GM18873 (cell line): Measurements from ENCODE around the gene RPS25.
"Not testable (repeated sequence)": the region's sequence is repeated elsewhere in the genome, so short reads cannot be mapped to it uniquely, and the experiment has no call there.

Experiments
- ATAC-seq: cut with Tn5 transposase; IDR thresholded peaks from one replicate; pipeline ENCODE4 v1.9.1; 2021; ENCODE audit warnings: mild to moderate bottlenecking, moderate library complexity, moderate number of reproducible peaks; ENCODE audit not compliant: unreplicated experiment, low FRiP score

Gene RPS25

DNA sequence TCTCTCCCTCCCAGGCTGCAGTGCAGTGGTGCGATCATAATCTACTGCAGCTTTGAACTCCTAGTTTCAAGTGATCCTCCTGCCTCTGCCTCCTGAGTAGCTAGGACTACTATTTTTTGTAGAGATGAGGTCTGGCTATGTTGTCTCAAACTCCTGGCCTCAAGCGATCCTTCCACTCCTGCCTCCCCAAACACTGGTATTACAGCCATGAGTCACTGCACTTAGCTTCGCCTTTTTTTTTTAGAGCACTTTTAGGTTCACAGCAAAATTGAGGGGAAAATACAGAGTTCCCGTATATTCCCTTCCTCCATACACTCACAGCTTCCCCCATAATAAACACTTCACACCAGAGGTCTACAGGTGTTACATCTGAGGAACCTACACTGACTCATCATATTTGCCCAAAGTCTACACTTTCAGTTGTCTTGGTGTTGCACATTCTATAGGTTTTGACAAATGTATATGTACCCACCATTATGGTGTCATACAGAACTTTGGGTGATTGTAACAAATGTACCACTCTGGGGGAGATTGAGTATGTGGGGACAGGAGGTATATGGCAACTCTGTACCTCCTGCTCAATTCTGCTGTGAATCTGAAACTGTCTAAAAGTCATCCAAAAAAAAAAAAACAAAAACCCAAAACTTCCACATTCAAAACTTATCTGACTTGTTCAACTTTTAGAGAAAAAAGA is 23.8 kb upstream of the RPS25 start:
- no peak for ATAC-seq

- ATAC-seq, result not testable (repeated sequence)
These were observed 21.3 kb upstream of the RPS25 start for GRCh38 chr11:119039471-119039870.

DNA sequence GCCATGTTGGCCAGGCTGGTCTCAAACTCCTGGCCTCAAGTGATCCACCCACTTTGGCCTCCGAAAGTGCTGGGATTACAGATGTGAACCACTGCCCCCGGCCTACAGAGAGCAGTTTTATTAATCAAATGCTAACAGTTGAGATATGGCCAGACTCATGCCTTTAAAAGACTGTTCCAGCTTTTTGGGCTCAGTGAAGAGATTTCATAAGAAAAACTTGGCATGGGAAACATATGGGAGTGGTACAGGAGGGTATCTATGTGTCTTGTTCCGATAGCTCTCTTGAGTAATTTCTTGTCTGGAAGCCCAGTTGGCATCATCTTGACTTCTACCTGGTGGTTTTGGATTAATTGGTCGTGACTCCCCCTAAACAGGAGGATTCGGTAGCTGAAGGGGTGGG is 20.7 kb upstream of the RPS25 start:
- ATAC-seq, result no peak

GRCh38 chr11:119034813-119035212 is 16.7 kb upstream of the RPS25 start:
- ATAC-seq, result no peak

DNA sequence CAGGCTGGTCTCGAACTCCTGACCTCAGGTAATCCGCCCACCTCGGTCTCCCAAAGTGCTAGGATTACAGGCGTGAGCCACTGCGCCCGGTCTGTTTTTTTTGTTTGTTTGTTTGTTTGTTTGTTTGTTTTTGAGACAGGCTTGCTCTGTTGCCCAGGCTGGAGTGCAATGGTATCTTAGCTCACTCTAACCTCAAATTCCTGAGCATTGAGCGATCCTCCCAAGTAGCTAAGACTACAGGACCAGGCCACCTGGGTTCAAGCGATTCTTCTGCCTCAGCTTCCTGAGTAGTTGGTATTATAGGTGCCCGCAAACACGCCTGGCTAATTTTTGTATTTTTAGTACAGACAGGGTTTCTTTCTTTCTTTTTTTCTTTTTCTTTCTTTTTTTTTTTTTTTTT is 15.3 kb upstream of the RPS25 start:
- not testable (repeated sequence) for ATAC-seq

GRCh38 chr11:119031912-119032280 is 13.8 kb upstream of the RPS25 start:
- ATAC-seq, result no peak

GRCh38 chr11:119030329-119031047 is 12.3 kb upstream of the RPS25 start, which contains the start of gene SLC37A4:
Gene SLC37A4 (minus strand): TSS chr11:119030877.
- ATAC-seq, result peak; percentile 71

DNA sequence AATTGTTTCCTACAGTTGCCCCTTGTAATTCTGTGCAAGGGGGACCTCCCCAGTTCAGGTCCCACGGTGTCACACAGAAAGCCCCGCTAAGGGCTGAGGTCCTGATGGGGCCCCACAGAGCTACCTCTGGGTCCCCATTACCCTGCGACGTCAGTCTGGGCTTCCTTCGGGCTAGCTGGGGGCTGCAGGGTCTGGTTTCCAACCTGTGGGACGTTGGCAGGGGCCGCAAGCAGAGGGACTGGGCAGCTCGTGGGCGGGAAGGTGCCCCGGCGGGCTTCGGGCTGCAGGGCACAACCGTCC is 11.8 kb upstream of the RPS25 start:
- no peak for ATAC-seq

- ATAC-seq, result no peak
These were observed 11.3 kb upstream of the RPS25 start for GRCh38 chr11:119029340-119030028.

GRCh38 chr11:119029069-119029339 is 10.9 kb upstream of the RPS25 start:
- no peak for ATAC-seq

DNA sequence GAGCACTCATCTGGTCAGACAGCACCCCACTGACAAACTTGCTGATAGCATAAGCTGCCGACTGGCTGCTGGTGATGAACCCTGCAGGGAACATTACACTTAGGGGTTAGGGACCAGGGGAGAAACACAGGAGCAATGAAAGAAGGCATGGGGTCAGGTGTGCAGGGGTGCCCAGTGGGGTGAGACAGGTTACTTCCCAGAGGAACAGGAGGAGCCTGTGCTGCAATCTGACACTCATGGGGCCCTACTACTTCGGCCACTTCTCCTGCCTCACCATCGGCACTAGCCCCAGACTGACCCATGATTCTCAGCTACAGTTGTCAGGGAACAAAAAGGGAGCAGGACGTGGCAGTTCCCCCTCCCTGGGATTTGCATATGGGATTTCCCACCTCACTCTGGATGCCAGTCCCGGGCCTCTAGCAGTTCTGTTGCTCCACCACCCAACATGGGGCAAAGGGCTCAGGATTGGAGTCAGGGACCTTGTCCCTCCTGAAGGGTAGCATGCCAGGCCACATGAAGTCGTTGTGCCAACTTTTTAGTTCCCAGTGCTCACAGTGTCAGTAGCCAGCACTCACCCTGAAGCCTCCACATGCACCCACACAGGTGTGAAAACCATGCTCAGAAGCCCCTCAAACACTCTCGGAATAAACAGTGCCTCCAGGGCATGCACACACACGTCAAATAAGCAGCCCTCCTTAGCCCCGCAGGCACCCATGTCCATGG is 10.4 kb upstream of the RPS25 start:
- ATAC-seq, result no peak

DNA sequence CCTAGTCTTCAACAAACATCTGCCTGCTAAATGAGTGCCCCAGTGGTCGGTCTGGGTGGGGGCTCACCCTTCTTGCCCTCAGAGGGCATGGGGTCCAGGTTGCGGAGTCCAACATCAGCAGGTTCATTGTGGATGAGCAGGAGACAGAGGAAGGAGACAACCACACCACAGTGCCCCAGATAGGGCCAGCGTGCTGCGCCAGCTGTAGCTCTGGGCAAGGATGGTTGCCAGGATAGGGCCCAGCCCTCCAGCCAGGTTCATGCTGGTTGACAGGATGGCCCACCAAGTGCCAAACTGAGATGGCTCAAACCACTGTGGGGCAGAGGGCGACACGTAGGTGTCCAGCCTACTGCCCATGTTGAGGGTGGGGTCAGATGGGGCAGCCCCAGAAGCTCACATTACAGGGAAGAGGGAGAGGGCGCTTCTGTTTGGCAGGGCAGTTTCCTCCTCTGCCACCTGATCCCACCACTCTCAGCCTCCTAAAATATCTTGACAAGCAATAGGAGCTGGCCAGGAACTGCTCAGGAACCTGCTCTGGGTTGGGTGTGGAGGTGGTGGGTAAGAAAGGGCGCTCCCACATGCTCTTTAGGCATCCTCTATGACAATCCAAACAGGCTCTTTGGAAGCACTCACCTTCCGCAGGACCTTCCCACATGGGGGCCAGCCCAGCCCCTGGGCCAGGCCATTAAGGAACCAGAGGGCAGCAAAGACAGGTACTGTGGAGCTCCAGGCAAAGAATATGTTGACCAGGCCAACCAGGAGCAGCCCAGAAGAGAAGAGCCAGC is 9.6 kb upstream of the RPS25 start:
- ATAC-seq, result no peak

DNA sequence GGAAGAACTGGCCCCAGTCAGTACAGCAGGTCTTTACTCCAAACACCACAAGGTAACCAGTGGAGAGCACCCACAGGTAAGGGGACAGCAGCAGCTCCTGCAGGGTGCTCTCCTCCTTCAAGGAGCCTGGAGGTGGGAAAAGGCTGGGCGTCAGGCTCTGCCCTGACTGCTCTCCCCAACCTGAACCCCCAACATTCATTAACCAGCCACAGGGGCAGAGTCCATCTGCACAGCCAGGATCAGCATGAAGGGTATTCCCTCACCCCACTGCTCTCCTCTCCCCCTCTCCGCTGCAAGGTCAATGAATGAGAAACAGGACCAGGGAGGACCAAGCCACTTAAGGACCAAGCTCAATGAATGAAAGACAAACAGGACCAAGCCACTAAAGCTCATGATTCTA is 8.8 kb upstream of the RPS25 start:
- no peak for ATAC-seq

DNA sequence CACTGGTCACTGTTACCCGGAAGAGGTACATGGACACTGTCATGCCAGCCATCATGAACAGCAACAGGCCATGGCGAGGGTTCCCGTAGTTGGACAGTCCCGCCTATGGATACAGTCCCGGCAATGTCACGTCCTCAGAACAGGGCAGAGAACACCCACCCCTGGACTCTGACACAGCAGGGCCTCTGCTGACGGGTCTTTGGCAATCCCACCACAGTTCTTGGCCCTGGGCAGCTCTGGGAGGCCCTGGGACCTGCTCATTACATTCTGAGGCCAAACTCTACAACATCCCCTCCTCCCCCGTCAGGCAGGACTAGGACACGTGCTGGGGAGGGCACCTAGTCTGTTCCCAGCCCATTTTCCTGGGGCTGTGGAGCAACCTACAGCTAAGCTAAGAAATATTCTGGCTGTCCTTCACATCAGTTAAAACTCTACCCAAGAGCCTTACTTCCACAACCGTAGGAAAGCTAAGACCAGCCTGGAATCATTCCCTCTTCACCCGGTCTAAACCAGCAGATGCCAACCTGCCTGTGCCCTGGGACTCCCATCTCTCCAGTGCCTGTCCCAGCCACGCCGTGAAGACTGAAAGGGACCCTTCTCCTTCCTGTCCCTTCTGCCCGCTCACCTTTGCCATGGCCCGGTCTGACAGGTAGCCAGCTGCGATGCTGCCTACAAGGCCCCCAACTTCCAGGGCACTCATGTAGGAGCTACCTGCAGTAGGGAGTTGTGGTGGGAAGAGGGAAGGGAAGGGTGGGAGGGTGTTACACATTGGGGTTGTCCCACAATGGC is 8.0 kb upstream of the RPS25 start:
- ATAC-seq, result no peak

DNA sequence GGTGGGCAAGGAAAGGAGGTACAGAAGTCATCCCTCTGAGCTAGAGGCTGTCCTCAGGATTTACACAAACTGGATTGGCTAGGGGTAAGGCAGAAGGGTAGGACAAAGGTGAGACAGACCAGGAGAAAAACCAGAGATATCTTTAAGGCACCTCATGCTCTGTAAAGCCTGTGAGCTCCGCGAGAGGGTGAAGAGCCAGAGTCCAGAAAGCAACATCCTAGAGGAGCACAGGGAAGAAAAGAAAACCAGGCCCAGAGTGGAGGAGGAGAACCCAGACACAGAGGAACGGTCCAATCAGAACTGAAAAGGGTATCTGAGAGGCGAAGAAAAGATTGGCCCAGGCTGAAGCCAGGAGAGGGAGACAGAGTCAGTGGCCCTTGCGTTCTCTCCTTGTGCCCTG is 7.4 kb upstream of the RPS25 start:
- ATAC-seq, result no peak

GRCh38 chr11:119025099-119025473 is 6.9 kb upstream of the RPS25 start:
- no peak for ATAC-seq

- ATAC-seq, result no peak
These were observed 6.4 kb upstream of the RPS25 start for GRCh38 chr11:119024430-119025098.

GRCh38 chr11:119023741-119024140 is 5.6 kb upstream of the RPS25 start:
- no peak for ATAC-seq

DNA sequence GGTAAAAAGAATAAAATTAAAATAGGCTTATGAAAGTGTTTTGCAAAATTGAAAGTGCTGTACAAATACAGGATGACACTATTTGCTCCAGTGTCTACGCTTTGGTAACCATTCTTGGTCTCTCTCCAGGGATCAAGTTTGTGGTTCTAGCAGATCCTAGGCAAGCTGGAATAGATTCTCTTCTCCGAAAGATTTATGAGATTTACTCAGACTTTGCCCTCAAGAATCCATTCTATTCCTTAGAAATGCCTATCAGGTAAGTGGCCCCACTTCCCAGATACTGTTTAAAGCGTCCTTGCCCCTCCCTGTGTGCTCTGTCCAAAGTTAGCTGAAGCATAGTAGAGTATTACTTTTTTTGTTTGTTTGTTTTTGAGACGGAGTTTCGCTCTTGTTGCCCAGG is 3.5 kb upstream of the RPS25 start:
- ATAC-seq, result no peak
